ENCODE data around the gene GJA4.

GJA4 gene

GRCh38 chr1:34792868-34793727, at the start of gene GJA4:
TSS of gene GJA4 (plus strand) at chr1:34792999. CDS start at chr1:34794214, 1,215 bp downstream.
- DNase-seq = no peak

GRCh38 chr1:34743775-34744174, 49.0 kb upstream of the GJA4 start:
- DNase-seq = no peak

GRCh38 chr1:34744851-34745250, 47.9 kb upstream of the GJA4 start:
- no peak for DNase-seq

- no peak for DNase-seq
Measured at GRCh38 chr1:34745666-34746065, 47.1 kb upstream of the GJA4 start.

DNA sequence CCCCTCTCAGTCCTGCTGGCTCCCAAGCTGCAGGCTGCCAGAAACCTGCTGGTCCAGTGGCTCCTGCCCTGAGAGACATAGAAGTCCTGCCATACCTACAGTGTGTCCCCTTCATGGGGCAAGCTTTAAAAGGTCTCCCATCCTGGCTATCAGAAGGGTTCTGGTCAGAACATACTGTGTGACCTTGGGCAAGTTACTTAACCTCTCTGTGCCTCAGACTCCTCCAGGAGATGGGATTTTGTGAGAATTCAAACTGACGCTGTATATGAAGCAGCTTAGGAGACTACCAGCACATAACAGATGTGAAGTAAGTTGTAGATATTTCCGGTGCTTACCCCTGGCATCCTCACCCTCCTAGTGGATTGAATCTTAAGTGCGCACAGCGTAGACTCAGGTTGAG, 46.7 kb upstream of the GJA4 start:
- DNase-seq = no peak

GRCh38 chr1:34746785-34747637, 45.8 kb upstream of the GJA4 start:
- DNase-seq = no peak

GRCh38 chr1:34747638-34747941, 45.2 kb upstream of the GJA4 start:
- DNase-seq = no peak

GRCh38 chr1:34749992-34750391, 42.8 kb upstream of the GJA4 start:
- DNase-seq = no peak

DNA sequence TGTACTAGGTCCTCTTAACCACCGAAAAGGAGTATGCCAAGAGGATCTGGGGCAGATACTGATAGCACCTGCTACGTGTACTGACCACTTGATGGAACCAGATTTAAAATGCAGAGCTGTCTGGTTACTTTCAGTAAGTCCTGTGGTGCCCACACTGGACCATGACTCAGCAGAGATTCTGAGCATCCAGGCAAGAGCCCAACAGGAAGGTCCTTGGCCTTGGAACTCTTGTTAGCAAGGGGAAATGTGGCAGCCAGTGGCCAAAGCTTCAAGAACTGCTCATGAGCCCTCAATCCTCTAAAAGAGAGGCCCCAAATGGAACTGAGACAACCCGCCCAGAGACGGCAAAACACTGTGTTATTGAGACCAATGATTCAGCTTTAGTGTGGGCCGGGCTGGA, 42.2 kb upstream of the GJA4 start:
- DNase-seq = no peak

- DNase-seq = no peak
Measured at GRCh38 chr1:34753163-34753562, 39.6 kb upstream of the GJA4 start.

- DNase-seq = no peak
Measured at GRCh38 chr1:34754964-34755637, 37.7 kb upstream of the GJA4 start, which contains the start of gene GJB5. TSS of gene GJB5 (plus strand) at chr1:34755047. CDS start at chr1:34757331, 2,284 bp downstream.

GRCh38 chr1:34755961-34756360, 36.8 kb upstream of the GJA4 start:
- DNase-seq = no peak

GRCh38 chr1:34757386-34757785, 35.4 kb upstream of the GJA4 start:
- DNase-seq = no peak

GRCh38 chr1:34758751-34759150, 34.0 kb upstream of the GJA4 start:
- no peak for DNase-seq

DNA sequence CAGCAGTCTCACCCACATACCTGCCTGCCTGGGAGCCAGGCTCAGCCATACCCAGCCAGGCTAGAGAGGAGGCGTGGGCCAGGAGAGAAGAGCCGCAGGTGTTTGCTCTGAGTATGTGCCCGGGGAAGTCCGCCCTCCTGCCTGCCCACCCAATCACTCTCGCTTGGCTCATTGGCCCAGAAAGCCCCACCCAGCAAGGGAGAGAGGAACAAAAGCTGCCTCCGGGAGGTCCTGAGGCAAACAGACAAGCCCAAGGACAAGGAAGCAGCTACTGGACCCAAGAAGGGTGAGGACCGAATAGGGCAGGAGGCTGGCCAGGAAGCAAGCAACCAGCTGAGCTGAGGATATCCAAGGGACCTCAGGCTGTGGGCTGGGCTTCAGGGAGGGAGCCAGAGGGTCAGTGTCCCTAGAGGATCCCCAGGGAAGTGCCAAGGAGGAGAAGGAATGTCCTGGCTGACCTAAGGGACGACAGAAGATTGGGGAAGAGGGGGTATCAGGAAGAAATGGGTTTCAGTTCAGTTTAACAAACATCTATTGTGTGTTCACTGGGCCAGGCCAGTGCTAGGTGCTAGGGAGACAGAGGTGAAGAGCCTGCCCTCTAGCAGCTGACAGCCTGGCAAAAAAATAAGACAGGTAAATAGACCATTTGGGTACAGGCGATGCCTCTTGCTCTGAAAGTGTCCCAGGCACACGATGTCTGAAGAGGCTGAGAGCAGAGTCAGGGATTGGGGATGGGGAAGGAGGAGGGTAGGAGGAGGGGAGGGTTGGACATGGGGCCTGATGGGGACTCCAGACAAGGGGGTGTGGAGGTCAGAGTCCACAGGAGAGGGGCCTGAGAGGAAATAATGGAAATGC, 33.1 kb upstream of the GJA4 start, which contains the start of gene GJB4:
GJB4 (plus strand) TSS at position 238 of the 855 bp plus-strand sequence. CDS start 1,515 bp downstream, outside the sequence.
- DNase-seq = no peak

- DNase-seq = no peak
Measured at GRCh38 chr1:34761176-34761761, 31.5 kb upstream of the GJA4 start.

DNA sequence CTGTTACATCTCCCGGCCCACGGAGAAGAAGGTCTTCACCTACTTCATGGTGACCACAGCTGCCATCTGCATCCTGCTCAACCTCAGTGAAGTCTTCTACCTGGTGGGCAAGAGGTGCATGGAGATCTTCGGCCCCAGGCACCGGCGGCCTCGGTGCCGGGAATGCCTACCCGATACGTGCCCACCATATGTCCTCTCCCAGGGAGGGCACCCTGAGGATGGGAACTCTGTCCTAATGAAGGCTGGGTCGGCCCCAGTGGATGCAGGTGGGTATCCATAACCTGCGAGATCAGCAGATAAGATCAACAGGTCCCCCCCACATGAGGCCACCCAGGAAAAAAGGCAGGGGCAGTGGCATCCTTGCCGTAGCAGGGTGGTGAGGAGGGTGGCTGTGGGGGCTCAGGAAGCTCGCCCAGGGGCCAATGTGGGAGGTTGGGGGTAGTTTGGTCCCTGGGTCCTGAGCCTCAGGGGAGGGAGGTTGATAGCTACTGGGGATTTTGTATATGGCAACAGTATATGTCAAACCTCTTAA, 31.0 kb upstream of the GJA4 start:
- no peak for DNase-seq

GRCh38 chr1:34762474-34763141, 30.2 kb upstream of the GJA4 start:
- DNase-seq = no peak

GRCh38 chr1:34763142-34763781, 29.5 kb upstream of the GJA4 start:
- no peak for DNase-seq

DNA sequence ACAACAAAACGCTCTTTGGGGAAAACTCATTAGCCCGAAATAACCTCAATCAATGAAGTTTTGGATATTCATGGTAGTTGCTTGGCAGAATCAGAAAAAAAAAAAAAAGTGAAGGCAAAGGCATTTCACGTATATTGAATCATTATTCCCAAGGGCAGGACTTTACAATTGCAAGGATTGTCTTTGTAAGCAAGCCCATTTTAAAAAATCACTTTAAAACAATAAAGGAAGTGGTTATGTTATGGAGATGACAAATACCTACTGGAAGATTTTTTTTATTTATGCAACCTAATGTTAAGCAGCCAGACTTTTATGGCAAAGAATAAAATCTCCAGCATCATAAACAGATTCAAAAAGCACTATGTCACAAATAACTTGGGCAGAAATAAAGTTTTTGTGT, 23.9 kb upstream of the GJA4 start:
- DNase-seq = no peak
